Measurements from ENCODE around the gene KIAA0753. TPM values are rescaled to one million over a fixed set of nuclear protein-coding genes. Genes with fewer than 3 reads are reported as not detected.
A peak's percentile ranks its signal among the peaks of the same experiment; 100 is the strongest.

The KIAA0753 gene
- total and polyA plus RNA-seq, 2 experiments from 2014 or later: 6.9 to 20.5 TPM

DNA sequence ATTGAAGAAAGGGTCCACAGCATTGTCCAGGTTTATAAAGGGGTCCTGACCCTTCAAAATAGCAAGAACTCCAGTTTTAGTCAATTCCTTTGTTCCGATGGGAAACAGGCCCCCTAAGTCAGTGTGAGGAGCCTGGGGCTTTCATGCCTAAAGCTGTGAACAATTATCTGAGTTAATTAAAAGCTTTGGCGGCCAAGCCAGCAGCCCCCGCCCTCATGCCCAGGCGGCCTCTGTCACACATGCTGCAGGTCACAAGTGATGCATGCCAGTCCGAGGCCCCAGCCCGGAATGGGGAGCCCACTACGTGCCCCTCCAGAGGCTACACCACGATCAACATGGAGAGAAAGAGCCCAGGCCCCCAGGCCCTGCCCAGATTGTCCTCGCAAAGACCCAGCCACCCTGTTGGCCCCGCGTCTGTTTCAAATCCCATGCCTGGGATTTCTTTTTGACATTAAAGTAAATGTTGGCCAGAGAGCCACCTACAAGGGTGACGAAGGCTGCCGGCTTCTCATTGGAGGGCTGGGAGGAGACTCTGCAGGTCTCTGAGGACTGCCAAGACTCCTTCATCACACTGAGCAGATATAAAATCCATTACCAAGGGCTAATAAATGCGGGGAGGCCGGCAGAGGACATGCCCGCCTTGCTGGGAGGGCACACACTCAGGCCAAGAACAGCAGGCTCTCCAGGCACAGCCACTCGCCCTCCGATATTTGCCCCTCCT lies 69.6 kb downstream of the KIAA0753 start:
- WGBS, 2 experiments (ENCODE audit: low coverage in 1 of 2, low lambda C conversion rate in 2 of 2, missing lambda C conversion rate in 2 of 2): 55 to 64% methylated on average over 18 of the region's 18 CpGs
- Histone ChIP-seq H3K79me2 (ENCODE audit: insufficient read depth) (no peaks in the 10 kb centered on the region), H3K36me3 (ENCODE audit: low read depth) (no peaks in the 10 kb centered on the region), H3K4me2 (ENCODE audit: unreplicated experiment) (no peak overlapping the region), H3K27me3 (replicated peaks; ENCODE audit: insufficient read depth) (no peaks in the 10 kb centered on the region), H2AFZ (no peak overlapping the region), H3K9me3 (ENCODE audit: low read depth) (no peaks in the 10 kb centered on the region), H3K4me1 (ENCODE audit: insufficient read depth) (peaks cover 23% of the 10 kb centered on the region), H3K9me2 (ENCODE audit: insufficient read depth) (no peaks in the 10 kb centered on the region), H3K4me3 (no peak overlapping the region), H3K27ac (no peak overlapping the region), H3K9ac (no peak overlapping the region), H4K20me1 (ENCODE audit: insufficient read depth) (no peaks in the 10 kb centered on the region), H3F3A (ENCODE audit: insufficient read depth) (peaks cover 21% of the 10 kb centered on the region)
- no peak for DNase-seq
- no peak for TF ChIP-seq EZH2 (IDR thresholded peaks at IDR 0.05; ENCODE audit: insufficient read depth, poor library complexity, severe bottlenecking)
- TF ChIP-seq EZH2phosphoT487 (IDR thresholded peaks at IDR 0.05; ENCODE audit: insufficient read depth, low read depth): no peak
- in situ Hi-C loops (cut with MboI): no loop called here

DNA sequence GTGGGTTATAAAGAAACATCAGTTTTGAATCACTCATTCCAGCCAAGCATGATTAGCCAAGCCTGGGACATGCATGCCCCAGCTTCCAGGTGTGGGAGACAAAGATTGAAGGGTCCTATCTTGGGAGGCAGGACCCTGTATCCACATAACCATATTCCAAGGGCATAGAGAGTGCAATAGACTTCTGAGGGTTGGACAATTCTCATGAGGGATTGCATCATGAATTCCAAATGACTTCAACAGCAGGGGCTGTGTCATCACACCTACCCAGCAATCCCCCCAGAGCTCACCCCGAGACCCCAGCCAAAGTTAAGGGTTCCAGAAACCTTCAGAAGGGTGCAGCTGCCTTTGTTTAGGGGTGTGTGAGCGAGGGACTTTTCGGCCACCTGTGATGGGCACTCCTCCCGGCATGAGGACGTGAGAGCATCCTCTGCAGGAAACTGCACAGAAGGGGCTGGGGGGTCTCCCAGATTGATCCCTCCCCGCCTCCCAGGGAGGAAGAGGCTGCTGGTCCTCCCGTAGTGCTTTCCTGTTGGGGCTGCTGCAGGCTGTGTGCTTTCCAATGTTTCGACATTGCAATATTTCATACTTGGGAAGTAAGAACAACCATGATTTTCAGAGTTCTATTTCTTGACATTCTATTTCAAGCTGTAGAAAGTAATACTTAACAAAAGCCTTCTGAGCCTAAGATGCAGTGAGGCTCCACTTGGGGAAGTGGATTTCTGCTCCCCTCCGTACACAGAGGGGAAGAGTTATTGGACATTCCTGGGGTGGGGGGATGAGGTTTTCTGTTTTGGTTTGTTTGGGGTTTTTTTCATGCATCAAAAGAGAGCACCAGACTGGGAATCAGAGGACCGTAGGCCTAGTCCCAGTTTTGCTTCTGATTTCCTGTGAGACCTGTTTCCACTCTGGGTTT lies 70.9 kb downstream of the KIAA0753 start:
- H3K4me3 ChIP-seq: no peak overlapping the region
- in situ Hi-C loops (cut with MboI): no loop called here
- DNase-seq: no peak
- H3K4me1 ChIP-seq (ENCODE audit: insufficient read depth): peaks cover 10% of the 10 kb centered on the region
- H4K20me1 ChIP-seq (ENCODE audit: insufficient read depth): no peaks in the 10 kb centered on the region
- H2AFZ ChIP-seq: no peak overlapping the region
- no peaks in the 10 kb centered on the region for H3K79me2 ChIP-seq (ENCODE audit: insufficient read depth)
- H3K27ac ChIP-seq: no peak overlapping the region
- peaks cover 8% of the 10 kb centered on the region; the same call in 1 of the 2 replicates for H3F3A ChIP-seq (ENCODE audit: insufficient read depth)
- H3K27me3 ChIP-seq (replicated peaks; ENCODE audit: insufficient read depth): no peaks in the 10 kb centered on the region
- H3K9me3 ChIP-seq (ENCODE audit: low read depth): no peaks in the 10 kb centered on the region
- no peak overlapping the region for H3K9ac ChIP-seq
- TF ChIP-seq EZH2phosphoT487 (IDR thresholded peaks at IDR 0.05; ENCODE audit: insufficient read depth, low read depth): no peak
- TF ChIP-seq EZH2 (IDR thresholded peaks at IDR 0.05; ENCODE audit: insufficient read depth, poor library complexity, severe bottlenecking): no peak
- 86 to 91% methylated on average over 10 of the region's 10 CpGs for WGBS, 2 experiments (ENCODE audit: low coverage in 1 of 2, low lambda C conversion rate in 2 of 2, missing lambda C conversion rate in 2 of 2)
- no peaks in the 10 kb centered on the region for H3K9me2 ChIP-seq (ENCODE audit: insufficient read depth)
- H3K4me2 ChIP-seq (ENCODE audit: unreplicated experiment): no peak overlapping the region
- H3K36me3 ChIP-seq (ENCODE audit: low read depth): no peaks in the 10 kb centered on the region

DNA sequence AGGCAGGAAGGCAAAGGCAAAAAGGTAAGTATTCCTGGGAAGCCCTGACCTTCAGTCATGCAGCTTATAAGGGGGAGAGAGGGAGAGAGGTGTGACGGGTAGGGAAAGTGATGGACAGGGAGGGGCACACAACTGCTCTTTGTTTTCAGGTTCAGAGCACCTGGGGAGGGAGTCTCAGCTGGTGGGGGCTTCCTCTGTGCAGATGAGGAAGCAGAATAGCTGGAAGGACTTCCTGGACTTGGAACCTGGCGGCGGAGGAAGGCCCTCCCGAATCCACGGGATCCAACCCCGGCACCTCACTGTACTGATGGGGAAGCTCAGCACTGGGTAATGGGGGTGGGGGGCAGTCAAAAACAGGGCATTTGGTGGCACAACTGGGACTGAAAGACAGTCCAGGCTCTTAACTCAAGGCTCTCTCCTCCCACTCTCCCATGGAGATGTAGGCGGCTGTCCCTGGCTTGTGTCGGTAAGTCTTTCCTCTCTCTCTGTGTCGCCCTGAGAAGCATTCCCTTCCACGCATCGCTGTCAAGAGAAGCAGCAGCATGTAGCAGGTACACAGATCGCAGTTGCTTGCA lies 72.2 kb downstream of the KIAA0753 start:
- H4K20me1 ChIP-seq (ENCODE audit: insufficient read depth): no peaks in the 10 kb centered on the region
- H3K79me2 ChIP-seq (ENCODE audit: insufficient read depth): no peaks in the 10 kb centered on the region
- no peaks in the 10 kb centered on the region for H3F3A ChIP-seq (ENCODE audit: insufficient read depth)
- no peak overlapping the region for H3K27ac ChIP-seq
- no peak overlapping the region for H2AFZ ChIP-seq
- H3K9ac ChIP-seq: no peak overlapping the region
- no peaks in the 10 kb centered on the region for H3K9me2 ChIP-seq (ENCODE audit: insufficient read depth)
- 91 to 94% methylated on average over 12 of the region's 12 CpGs for WGBS, 2 experiments (ENCODE audit: low coverage in 1 of 2, low lambda C conversion rate in 2 of 2, missing lambda C conversion rate in 2 of 2)
- H3K4me3 ChIP-seq: no peak overlapping the region
- H3K27me3 ChIP-seq (replicated peaks; ENCODE audit: insufficient read depth): no peaks in the 10 kb centered on the region
- H3K4me1 ChIP-seq (ENCODE audit: insufficient read depth): peaks cover 4% of the 10 kb centered on the region; the same call in 1 of the 2 replicates
- H3K4me2 ChIP-seq (ENCODE audit: unreplicated experiment): no peak overlapping the region
- in situ Hi-C loops (cut with MboI): no loop called here
- no peaks in the 10 kb centered on the region for H3K9me3 ChIP-seq (ENCODE audit: low read depth)
- H3K36me3 ChIP-seq (ENCODE audit: low read depth): no peaks in the 10 kb centered on the region
- DNase-seq: no peak
- TF ChIP-seq EZH2phosphoT487 (IDR thresholded peaks at IDR 0.05; ENCODE audit: insufficient read depth, low read depth) (no peak), EZH2 (IDR thresholded peaks at IDR 0.05; ENCODE audit: insufficient read depth, poor library complexity, severe bottlenecking) (no peak)

DNA sequence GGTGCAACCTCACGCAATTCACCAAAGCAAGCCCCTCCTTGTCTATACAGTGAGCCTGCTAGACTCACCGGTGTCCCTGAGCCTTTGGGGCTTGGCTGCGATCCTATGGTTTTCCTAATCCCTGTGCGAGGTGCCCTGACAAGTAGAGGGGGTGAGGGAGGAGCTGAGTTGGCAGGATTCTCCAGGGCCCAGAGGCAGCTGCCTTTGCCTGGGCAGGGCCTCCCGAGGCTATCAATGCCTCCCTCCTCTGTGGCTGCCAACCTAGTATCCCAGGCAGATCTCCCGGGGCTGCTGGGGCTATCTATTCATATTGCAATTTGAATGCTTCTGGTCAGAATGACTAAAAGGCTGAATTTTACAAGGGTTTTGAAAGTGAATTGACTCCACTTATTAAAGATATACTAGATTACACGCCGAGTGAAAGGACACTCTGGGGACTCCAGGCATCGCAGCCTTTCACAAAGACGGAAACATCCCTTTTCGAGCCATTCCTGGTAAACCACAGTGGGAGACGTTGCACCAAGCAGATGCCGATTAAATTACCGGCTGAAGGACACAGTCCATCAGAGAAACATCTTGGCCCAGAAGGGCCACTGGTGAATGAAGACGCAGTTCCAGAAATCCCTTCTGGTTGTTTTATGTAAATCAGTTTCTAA lies 72.9 kb downstream of the KIAA0753 start:
- no peaks in the 10 kb centered on the region for H3K79me2 ChIP-seq (ENCODE audit: insufficient read depth)
- no peaks in the 10 kb centered on the region for H3K9me2 ChIP-seq (ENCODE audit: insufficient read depth)
- no peaks in the 10 kb centered on the region for H3F3A ChIP-seq (ENCODE audit: insufficient read depth)
- H2AFZ ChIP-seq: no peak overlapping the region
- TF ChIP-seq EZH2phosphoT487 (IDR thresholded peaks at IDR 0.05; ENCODE audit: insufficient read depth, low read depth) (no peak), EZH2 (IDR thresholded peaks at IDR 0.05; ENCODE audit: insufficient read depth, poor library complexity, severe bottlenecking) (no peak)
- WGBS, 2 experiments (ENCODE audit: low coverage in 1 of 2, low lambda C conversion rate in 2 of 2, missing lambda C conversion rate in 2 of 2): 74 to 75% methylated on average over 15 of the region's 15 CpGs
- peaks cover 4% of the 10 kb centered on the region; the same call in 1 of the 2 replicates for H3K4me1 ChIP-seq (ENCODE audit: insufficient read depth)
- no peak overlapping the region for H3K4me2 ChIP-seq (ENCODE audit: unreplicated experiment)
- no peak overlapping the region for H3K4me3 ChIP-seq
- H3K36me3 ChIP-seq (ENCODE audit: low read depth): no peaks in the 10 kb centered on the region
- in situ Hi-C loops (cut with MboI): no loop called here
- no peak overlapping the region for H3K27ac ChIP-seq
- peak; percentile 23 for DNase-seq
- H3K9me3 ChIP-seq (ENCODE audit: low read depth): no peaks in the 10 kb centered on the region
- no peaks in the 10 kb centered on the region for H4K20me1 ChIP-seq (ENCODE audit: insufficient read depth)
- H3K27me3 ChIP-seq (replicated peaks; ENCODE audit: insufficient read depth): no peaks in the 10 kb centered on the region
- H3K9ac ChIP-seq: no peak overlapping the region
